Kidney glomerular epithelial cell (primary cell): Measurements from ENCODE around the gene CYP1A1.

ENCODE experiments used
- DNase-seq: peaks from one replicate; lab custom pipeline; 2025; lab: John Stamatoyannopoulos, UW

CYP1A1 gene

GRCh38 chr15:74692327-74692726 is 33.0 kb downstream of the CYP1A1 start:
- DNase-seq, result no peak

GRCh38 chr15:74683758-74684157 is 41.6 kb downstream of the CYP1A1 start:
- no peak for DNase-seq

GRCh38 chr15:74682954-74683353 is 42.4 kb downstream of the CYP1A1 start:
- no peak for DNase-seq

- DNase-seq, result no peak
Measured at GRCh38 chr15:74680456-74680855, 44.9 kb downstream of the CYP1A1 start.

- no peak for DNase-seq
Measured at GRCh38 chr15:74676801-74677200, 48.5 kb downstream of the CYP1A1 start.

GRCh38 chr15:74674161-74674560 is 51.2 kb downstream of the CYP1A1 start:
- DNase-seq, result no peak

- no peak for DNase-seq
Measured at GRCh38 chr15:74669627-74670026, 55.7 kb downstream of the CYP1A1 start.
